G401 (cell line): ENCODE measurements around the gene DHX36. TPM values are rescaled to one million over a fixed set of nuclear protein-coding genes. Genes with fewer than 3 reads are reported as not detected.

Source experiments
- DNase-seq: peaks from one replicate; pipeline ENCODE4 v3.0.0-alpha.2; 2015; ENCODE audit warnings: low spot score
- in situ Hi-C: cut with HindIII; loops from 2 replicates; pipeline ENCODE4 v1.10.0; 2016; ENCODE audit warnings: low sequenced_read_pairs, mixed read lengths
- total RNA-seq: library from RNA; depleted of rRNA; stranded (reverse); fragments of >200 nt; shearing (Covaris generic); gene quantifications from 2 replicates; pipeline ENCODE4 v1.2.3, GENCODE V29; 2014; rRNA removed

The DHX36 gene, protein sequence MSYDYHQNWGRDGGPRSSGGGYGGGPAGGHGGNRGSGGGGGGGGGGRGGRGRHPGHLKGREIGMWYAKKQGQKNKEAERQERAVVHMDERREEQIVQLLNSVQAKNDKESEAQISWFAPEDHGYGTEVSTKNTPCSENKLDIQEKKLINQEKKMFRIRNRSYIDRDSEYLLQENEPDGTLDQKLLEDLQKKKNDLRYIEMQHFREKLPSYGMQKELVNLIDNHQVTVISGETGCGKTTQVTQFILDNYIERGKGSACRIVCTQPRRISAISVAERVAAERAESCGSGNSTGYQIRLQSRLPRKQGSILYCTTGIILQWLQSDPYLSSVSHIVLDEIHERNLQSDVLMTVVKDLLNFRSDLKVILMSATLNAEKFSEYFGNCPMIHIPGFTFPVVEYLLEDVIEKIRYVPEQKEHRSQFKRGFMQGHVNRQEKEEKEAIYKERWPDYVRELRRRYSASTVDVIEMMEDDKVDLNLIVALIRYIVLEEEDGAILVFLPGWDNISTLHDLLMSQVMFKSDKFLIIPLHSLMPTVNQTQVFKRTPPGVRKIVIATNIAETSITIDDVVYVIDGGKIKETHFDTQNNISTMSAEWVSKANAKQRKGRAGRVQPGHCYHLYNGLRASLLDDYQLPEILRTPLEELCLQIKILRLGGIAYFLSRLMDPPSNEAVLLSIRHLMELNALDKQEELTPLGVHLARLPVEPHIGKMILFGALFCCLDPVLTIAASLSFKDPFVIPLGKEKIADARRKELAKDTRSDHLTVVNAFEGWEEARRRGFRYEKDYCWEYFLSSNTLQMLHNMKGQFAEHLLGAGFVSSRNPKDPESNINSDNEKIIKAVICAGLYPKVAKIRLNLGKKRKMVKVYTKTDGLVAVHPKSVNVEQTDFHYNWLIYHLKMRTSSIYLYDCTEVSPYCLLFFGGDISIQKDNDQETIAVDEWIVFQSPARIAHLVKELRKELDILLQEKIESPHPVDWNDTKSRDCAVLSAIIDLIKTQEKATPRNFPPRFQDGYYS
- 46.2 and 68.8 TPM in 2 replicates for total RNA-seq

DNA sequence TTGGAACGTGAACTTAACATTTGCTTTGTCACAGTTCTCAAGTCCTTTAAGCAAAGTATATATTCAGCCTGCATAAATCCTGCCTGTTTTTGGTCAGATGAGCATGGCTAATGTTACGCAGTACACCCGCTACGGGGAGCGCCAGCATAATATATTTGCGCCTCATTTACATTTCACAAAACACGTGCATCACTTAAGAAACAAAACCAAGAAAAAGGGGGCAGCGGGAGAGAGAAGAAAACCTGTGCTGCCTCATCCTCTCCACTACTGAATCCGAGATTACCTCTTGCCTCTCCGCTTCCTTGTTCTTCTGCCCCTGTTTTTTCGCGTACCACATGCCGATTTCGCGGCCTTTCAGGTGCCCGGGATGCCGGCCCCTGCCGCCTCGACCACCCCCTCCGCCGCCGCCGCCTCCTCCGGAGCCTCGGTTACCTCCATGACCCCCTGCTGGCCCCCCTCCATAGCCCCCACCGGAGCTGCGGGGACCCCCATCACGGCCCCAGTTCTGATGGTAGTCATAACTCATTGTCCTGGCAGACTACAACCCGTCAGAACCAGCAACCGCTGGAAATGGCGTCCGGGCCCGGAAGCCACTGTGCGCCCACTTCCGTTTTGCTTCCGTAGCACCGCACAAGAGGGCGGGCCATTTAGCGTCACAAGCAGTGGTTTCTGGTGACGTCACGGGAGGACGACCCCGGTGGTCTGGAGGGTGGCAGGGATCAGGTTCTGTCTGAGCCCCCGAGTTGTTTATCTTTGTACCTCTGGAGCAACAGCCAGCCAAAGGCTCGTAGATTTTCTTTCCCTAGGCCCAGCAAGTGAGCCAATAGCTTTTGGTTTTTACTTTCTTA is at the start of gene DHX36:
Gene DHX36, minus strand, starts transcription at position 597 of the 848 bp plus-strand sequence. Its CDS starts 71 bp downstream, at position 526.
- in situ Hi-C loops: no loop called here
- DNase-seq: peak; percentile 92

DNA sequence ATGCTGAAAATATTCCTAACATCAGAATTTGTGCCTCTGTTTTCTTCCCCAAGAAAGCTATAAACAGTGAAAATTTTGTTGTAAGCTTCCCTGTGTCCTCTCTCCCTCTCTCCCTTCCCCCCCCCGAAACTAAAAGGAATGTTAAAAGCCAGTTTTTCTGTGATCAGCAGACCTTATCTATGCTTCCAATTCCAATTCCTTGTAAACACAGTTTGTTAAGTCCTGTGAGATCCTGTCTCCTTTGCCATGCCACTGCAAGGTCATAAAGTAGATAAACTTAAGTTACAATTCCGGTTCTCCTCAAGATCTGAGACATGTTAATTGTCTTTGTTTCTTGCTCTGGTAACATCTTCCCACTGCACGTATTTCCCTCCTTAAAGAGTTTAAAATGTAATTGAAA is 42.9 kb upstream of the DHX36 start:
- no peak for DNase-seq
- in situ Hi-C loops: no loop called here

DNA sequence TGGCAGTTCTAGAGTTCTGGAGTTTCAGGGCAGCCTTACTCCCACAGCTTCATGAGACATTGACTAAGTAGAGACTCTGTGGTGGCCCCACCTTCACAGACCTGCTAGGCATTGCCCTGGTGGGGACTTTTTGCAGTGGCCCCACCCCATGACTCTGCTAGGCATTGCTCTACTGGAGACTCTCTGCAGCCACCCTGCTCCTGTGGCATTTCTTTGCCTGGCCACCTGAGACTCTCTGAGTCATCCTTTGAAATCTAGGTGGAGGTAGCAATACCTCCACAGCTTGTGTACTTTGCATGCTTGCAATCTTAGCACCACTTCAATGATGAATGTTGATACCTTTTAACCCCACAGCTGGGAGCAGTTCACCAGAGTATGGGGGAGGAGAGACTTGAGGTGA is 40.6 kb upstream of the DHX36 start:
- no peak for DNase-seq

DNA sequence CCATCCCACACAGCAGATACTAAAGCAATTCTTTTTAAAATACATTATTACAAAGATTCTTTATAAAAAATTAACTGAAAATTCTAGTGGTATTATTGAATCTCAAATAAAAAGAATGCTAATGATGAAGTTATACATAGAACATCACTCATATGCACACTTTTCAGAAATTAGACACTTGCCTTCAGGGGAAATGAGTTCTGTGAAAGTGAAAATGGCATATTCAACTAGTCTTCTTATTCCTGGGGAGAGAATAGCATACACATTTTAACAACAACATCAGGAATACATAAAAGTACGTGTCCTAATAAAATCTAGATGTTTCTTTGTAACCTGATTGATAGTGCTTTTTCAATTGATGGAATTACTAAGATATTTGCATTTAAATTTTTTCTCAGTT is 36.8 kb upstream of the DHX36 start:
- in situ Hi-C loops: no loop called here

More for the DNA sequence above, 40.6 kb upstream of the DHX36 start:
- in situ Hi-C loops: no loop called here

GRCh38 chr3:154356009-154356408 is 31.7 kb upstream of the DHX36 start:
- in situ Hi-C loops: no loop called here
- no peak for DNase-seq

More for the DNA sequence above, 36.8 kb upstream of the DHX36 start:
- DNase-seq: no peak

- DNase-seq: no peak
- in situ Hi-C loops: no loop called here
Observed at GRCh38 chr3:154349223-154349622, 24.9 kb upstream of the DHX36 start.

DNA sequence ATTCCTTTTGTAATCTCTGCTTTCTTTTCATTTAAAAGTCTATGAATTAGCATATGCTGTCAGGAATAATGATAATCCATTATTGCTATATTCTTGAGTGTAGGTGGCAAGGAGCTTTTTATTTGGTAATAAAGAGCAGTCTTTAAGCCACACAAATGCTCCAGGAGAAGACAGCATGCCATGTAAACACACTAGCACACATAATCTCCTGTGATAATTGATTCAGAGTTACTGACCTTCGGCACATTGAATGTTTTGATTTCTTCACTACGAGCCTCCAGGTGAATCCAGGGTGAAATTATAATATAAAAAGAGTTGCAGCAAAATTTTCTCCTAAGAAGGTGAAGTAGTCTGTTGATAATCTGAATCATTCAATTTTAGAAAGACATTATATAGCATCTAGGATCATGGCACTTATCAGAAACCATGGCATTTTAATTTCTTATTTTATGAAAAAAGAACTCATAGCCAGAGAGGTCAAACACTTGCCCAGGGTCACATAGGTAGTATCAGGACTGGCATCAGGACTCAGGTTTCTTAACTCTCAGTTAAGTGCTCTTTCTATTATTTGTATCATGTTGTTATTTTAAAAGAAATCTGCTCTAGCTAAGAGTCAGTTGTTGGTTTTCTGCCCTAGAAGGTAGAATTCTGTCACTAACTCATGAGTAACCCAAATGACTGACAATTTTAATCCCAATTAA is 21.3 kb upstream of the DHX36 start:
- DNase-seq: no peak
- in situ Hi-C loops: no loop called here

DNA sequence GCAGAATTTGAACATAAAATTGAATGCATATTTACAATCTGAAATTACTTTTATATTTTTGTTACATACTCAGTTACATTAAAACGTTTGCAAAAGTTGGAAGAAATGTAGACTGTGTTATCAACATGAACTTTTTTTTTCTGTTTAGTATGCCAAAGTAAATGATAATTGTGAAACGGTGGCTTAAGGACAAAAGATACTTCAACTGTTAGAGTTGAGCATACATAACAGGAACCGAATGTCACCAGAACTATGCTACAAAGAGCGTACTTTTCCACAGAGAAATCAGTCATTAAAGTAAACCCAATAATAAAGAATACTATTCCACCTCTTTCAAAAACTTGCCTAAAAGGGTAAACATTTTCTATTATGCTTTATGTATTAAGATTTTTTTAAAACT is 14.3 kb upstream of the DHX36 start:
- in situ Hi-C loops: no loop called here
- DNase-seq: no peak

- in situ Hi-C loops: no loop called here
Observed at GRCh38 chr3:154338008-154338407, 13.7 kb upstream of the DHX36 start.

DNA sequence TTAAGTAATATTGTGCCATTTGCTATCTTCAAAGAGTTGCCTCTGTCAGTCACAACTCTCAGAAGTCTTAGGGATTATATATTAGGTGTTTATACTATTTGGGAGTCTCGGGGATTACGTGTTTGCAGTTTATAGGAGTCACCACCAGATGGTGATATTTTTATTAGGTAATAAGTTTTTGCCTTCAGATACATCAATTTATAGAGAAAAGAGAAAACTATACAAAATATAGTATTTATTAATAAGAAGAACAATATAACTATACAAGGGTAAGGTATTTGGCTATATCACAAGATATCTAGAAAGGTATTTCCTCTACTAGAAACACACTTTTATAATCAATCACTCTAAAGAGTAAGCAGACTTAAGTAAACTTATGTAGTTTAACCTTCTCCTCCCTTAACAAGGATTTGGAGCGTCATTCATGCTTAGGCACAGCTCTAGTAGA is 10.7 kb upstream of the DHX36 start:
- in situ Hi-C loops: no loop called here

More at GRCh38 chr3:154338008-154338407, 13.7 kb upstream of the DHX36 start:
- no peak for DNase-seq

GRCh38 chr3:154327871-154328270 is 3.6 kb upstream of the DHX36 start:
- in situ Hi-C loops: no loop called here
- DNase-seq: no peak

More for the DNA sequence above, 10.7 kb upstream of the DHX36 start:
- DNase-seq: peak; percentile 35

GRCh38 chr3:154324919-154325318 is 632 bp upstream of the DHX36 start:
- DNase-seq: peak; percentile 35
- in situ Hi-C loops: no loop called here

- no peak for DNase-seq
- in situ Hi-C loops: no loop called here
Observed at GRCh38 chr3:154316974-154317767, 7.1 kb downstream of the DHX36 start.

DNA sequence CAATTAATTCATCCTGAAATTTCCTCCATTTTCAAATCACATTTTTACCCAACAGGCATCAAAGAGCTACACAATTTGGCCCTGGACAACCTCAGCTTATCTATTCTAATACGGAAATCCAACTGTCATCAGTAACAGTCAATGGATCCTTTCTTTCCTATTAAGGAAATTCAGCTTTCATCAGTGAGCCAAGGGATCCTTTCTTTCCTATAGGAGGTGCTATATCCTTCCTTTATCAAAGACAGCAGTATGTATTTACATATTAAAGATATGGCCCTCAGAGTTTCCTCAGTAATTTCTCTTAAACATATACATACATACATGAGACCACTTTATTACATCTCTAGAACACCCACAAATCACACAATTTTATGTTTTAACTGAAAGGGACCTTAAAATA is 10.1 kb downstream of the DHX36 start:
- DNase-seq: no peak
- in situ Hi-C loops: no loop called here

DNA sequence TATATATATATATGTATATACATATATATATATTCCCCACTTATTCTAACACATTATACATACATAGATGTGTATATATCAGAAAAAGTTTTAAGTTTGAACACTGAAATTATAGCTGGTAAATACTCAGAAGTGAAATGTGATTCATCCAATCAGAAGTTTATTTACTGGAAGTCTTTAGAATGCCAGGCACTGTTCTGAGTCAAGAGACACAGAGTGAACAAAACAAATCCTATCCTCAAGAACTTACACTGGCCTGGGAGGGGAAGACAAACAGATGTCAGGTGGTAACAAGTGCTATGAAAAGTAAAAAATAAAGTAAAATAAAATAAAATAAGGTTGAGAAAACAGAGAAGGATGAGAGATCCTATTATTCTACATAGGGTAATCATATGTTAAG is 13.4 kb downstream of the DHX36 start:
- DNase-seq: no peak
- in situ Hi-C loops: no loop called here

- in situ Hi-C loops: no loop called here
- DNase-seq: no peak
Observed at GRCh38 chr3:154307363-154307762, 16.9 kb downstream of the DHX36 start.

DNA sequence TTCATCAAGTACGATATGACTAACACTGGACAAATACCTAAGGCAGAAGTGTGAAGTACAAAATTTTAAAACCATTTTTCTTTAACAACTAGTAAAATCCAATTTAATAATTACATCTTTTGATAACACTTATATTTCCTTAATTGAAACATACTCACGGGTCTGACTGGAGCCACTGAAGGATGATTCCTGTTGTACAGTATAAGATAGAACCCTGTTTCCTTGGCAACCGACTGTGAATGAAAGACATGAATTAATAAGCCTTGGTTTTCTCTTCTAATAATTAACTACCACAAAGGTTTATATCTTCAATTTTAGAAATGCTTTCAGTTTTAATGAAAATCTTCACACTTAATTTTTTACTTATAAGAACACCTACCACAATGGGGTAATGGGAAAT is 19.4 kb downstream of the DHX36 start:
- DNase-seq: no peak

More for the DNA sequence above, 19.4 kb downstream of the DHX36 start:
- in situ Hi-C loops: no loop called here
